HCT116 (cell line): Measurements from ENCODE around the gene MGA. TPM values are rescaled to one million over a fixed set of nuclear protein-coding genes. Genes with fewer than 3 reads are reported as not detected.

Experiments used
- ATAC-seq: fragments of 200-7000 bp; cut with Tn5 transposase; 2 replicates; pipeline ENCODE4 v1.9.1; 2020; ENCODE audit warnings: mild to moderate bottlenecking, moderate library complexity
- BruUV-seq: library from RNA; stranded (reverse); fragments of 400-500 nt; replicated peaks from 2 replicates; lab custom pipeline; 2021; lab: Mats Ljungman, UMichigan
- CTCF ChIA-PET: fragments of 300-600 bp; sonication (Branson Sonifier 250); formaldehyde crosslinking; loops from one replicate; lab custom pipeline; 2021; ENCODE audit warnings: antibody characterized with exemption; lab: Charles Lee
- POLR2A ChIA-PET: fragments of 300-600, 350-600 bp; sonication (Branson Sonifier 250); formaldehyde crosslinking; loops from one replicate; lab custom pipeline; 2021; ENCODE audit warnings: antibody characterized with exemption; lab: Charles Lee
- RAD21 ChIA-PET, 2 experiments: fragments of 300-600 bp; sonication (Branson Sonifier 250); formaldehyde crosslinking; loops; one replicate each; lab custom pipeline; 2023; ENCODE audit warnings: low total read pairs in 2 of 2; ENCODE audit not compliant: uncharacterized antibody in 2 of 2, unreplicated experiment in 2 of 2, low non-redundant PET in 1 of 2; lab: Charles Lee
- DNase-seq: peaks from one replicate; pipeline ENCODE4 v3.0.0-alpha.2; 2010; ENCODE audit warnings: low read depth, low spot score
- H2AFZ ChIP-seq: fragments of 200-600 bp; shearing (Covaris generic), sonication (generic); 2 replicates; pipeline ENCODE4 v1.6.1; 2017; ENCODE audit warnings: low read depth, mixed run types, mixed read lengths, antibody characterized with exemption, low read length; ENCODE audit not compliant: poor library complexity, severe bottlenecking
- H3K27ac ChIP-seq: 2 replicates; pipeline ENCODE4 v1.5.1; 2012; ENCODE audit warnings: low read depth, low read length
- H3K27me3 ChIP-seq: fragments of 200-600 bp; sonication (generic); 2 replicates; pipeline ENCODE4 v1.6.1; 2016; ENCODE audit warnings: mixed run types, low read length, mixed read lengths; ENCODE audit not compliant: insufficient read depth
- H3K36me3 ChIP-seq, 2 experiments: fragments of 200-500 bp in 1 of 2; fragments of 200-600 bp in 1 of 2; sonication (Bioruptor generic) in 1 of 2; sonication (generic) in 1 of 2; 2 replicates each; pipeline versions ENCODE4 v1.5.1 to v1.6.1; 2014 to 2016; ENCODE audit warnings: low read length in 2 of 2, inconsistent platforms in 1 of 2, mixed read lengths in 1 of 2, mixed run types in 1 of 2; ENCODE audit not compliant: insufficient read depth in 2 of 2, control insufficient read depth in 1 of 2
- H3K4me1 ChIP-seq, 2 experiments: fragments of 200-600 bp in 1 of 2; sonication (generic) in 1 of 2; 2 replicates each; pipeline versions ENCODE4 v1.5.1 to v1.6.1; 2012 to 2017; ENCODE audit warnings: low read length in 2 of 2, inconsistent platforms in 1 of 2, mild to moderate bottlenecking in 1 of 2, mixed read lengths in 1 of 2, mixed run types in 1 of 2, moderate library complexity in 1 of 2; ENCODE audit not compliant: insufficient read depth in 2 of 2, control insufficient read depth in 1 of 2
- H3K4me2 ChIP-seq: fragments of 200-600 bp; sonication (generic); 2 replicates; pipeline ENCODE4 v1.6.1; 2017; ENCODE audit warnings: mixed run types, low read length, mixed read lengths
- H3K4me3 ChIP-seq, 2 experiments: fragments of 200-600 bp in 1 of 2; sonication (generic) in 1 of 2; replicated peaks in 1 of 2; 2 replicates each; pipeline ENCODE4 v1.5.1; 2011 to 2016; ENCODE audit warnings: low read length in 2 of 2, control low read depth in 1 of 2, low read depth in 1 of 2, mild to moderate bottlenecking in 1 of 2, mixed read lengths in 1 of 2, mixed run types in 1 of 2
- H3K79me2 ChIP-seq: fragments of 200-600 bp; sonication (generic); 2 replicates; pipeline ENCODE4 v1.6.1; 2017; ENCODE audit warnings: mild to moderate bottlenecking, mixed run types, low read length, moderate library complexity, mixed read lengths; ENCODE audit not compliant: insufficient read depth
- H3K9ac ChIP-seq: fragments of 200-600 bp; sonication (generic); 2 replicates; pipeline ENCODE4 v1.6.1; 2016; ENCODE audit warnings: low read length, mixed read lengths
- H3K9me2 ChIP-seq: fragments of 200-600 bp; sonication (generic), shearing (Covaris generic); 2 replicates; pipeline ENCODE4 v1.6.1; 2017; ENCODE audit warnings: mixed run types, mild to moderate bottlenecking, moderate library complexity; ENCODE audit not compliant: insufficient read depth
- H3K9me3 ChIP-seq, 2 experiments: fragments of 200-500 bp in 1 of 2; fragments of 200-600 bp in 1 of 2; sonication (Bioruptor generic) in 1 of 2; sonication (generic) in 1 of 2; 2 replicates each; pipeline ENCODE4 v1.6.1; 2014 to 2017; ENCODE audit warnings: low read length in 2 of 2, mixed read lengths in 2 of 2, inconsistent platforms in 1 of 2, low read depth in 1 of 2, mild to moderate bottlenecking in 1 of 2, mixed run types in 1 of 2, moderate library complexity in 1 of 2; ENCODE audit not compliant: control insufficient read depth in 1 of 2, insufficient read depth in 1 of 2
- H4K20me1 ChIP-seq: fragments of 200-600 bp; sonication (generic), shearing (Covaris generic); 2 replicates; pipeline ENCODE4 v1.6.1; 2017; ENCODE audit warnings: mixed run types, mild to moderate bottlenecking, moderate library complexity; ENCODE audit not compliant: insufficient read depth
- ATF3 ChIP-seq: IDR thresholded peaks from 2 replicates; pipeline ENCODE4 v1.6.1; 2012
- CBX3 ChIP-seq: IDR thresholded peaks from 2 replicates; pipeline ENCODE4 v1.6.1; 2012; ENCODE audit warnings: low read depth
- CTCF ChIP-seq, 3 experiments: fragments of 200-600 bp in 1 of 3; sonication (generic) in 1 of 3; IDR thresholded peaks in 2 of 3; conservative IDR thresholded peaks in 1 of 3; 2 replicates each; pipeline ENCODE4 v1.5.1; 2012 to 2017; ENCODE audit warnings: low read depth in 2 of 3, low read length in 2 of 3, antibody characterized with exemption in 1 of 3, borderline replicate concordance in 1 of 3, control low read depth in 1 of 3, mild to moderate bottlenecking in 1 of 3, mixed read lengths in 1 of 3, mixed run types in 1 of 3, moderate library complexity in 1 of 3; ENCODE audit not compliant: insufficient read depth in 1 of 3
- EGR1 ChIP-seq: IDR thresholded peaks from 2 replicates; pipeline ENCODE4 v1.6.1; 2012; ENCODE audit warnings: low read depth
- JUND ChIP-seq: IDR thresholded peaks from 2 replicates; pipeline ENCODE4 v1.6.1; 2012
- MAX ChIP-seq: IDR thresholded peaks from 2 replicates; pipeline ENCODE4 v1.6.1; 2012
- POLR2AphosphoS5 ChIP-seq: IDR thresholded peaks from 2 replicates; pipeline ENCODE4 v1.6.1; 2011; ENCODE audit warnings: mild to moderate bottlenecking, low read depth, low read length, moderate library complexity
- REST ChIP-seq: IDR thresholded peaks from 2 replicates; pipeline ENCODE4 v1.6.1; 2012; ENCODE audit warnings: low read depth
- SIN3A ChIP-seq: IDR thresholded peaks from 2 replicates; pipeline ENCODE4 v1.6.1; 2012; ENCODE audit warnings: low read depth
- SP1 ChIP-seq: IDR thresholded peaks from 2 replicates; pipeline ENCODE4 v1.6.1; 2012; ENCODE audit warnings: low read depth
- TCF7L2 ChIP-seq: IDR thresholded peaks from 2 replicates; pipeline ENCODE4 v1.7.0; 2011; ENCODE audit warnings: borderline replicate concordance, inconsistent platforms; ENCODE audit not compliant: insufficient read depth, insufficient read length; ENCODE audit errors: extremely low read depth
- YY1 ChIP-seq: IDR thresholded peaks from 2 replicates; pipeline ENCODE4 v1.6.1; 2011; ENCODE audit warnings: low read length, low read depth, moderate library complexity, mild to moderate bottlenecking; ENCODE audit not compliant: insufficient replicate concordance; ENCODE audit errors: extremely low read depth
- ZBTB33 ChIP-seq: IDR thresholded peaks from 2 replicates; pipeline ENCODE4 v1.6.1; 2011; ENCODE audit warnings: mild to moderate bottlenecking, low read length, moderate library complexity; ENCODE audit not compliant: insufficient replicate concordance; ENCODE audit errors: extremely low read depth
- ZNF274 ChIP-seq: fragments of 200-500 bp; sonication (Bioruptor generic); IDR thresholded peaks from 2 replicates; pipeline ENCODE4 v1.6.1; 2014; ENCODE audit warnings: mild to moderate bottlenecking, low read depth, low read length, inconsistent platforms
- intact Hi-C: fragments of 100-400 bp; cut with micrococcal nuclease; formaldehyde crosslinking; loops from 2 replicates; pipeline ENCODE4 v1.10.0; 2022
- total RNA-seq: library from RNA; stranded (reverse); gene quantifications from one replicate; pipeline ENCODE4 v1.2.1, GENCODE V29; 2021; ENCODE audit not compliant: unreplicated experiment

Gene MGA
- total RNA-seq, 1 experiment from 2014 or later = 28.9 TPM

- ChIA-PET RAD21 (no interaction called here), POLR2A (no interaction called here), CTCF (no interaction called here)
- no peak for TF ChIP-seq CBX3
- no peak for TF ChIP-seq MAX
- TF ChIP-seq SIN3A = no peak
- TF ChIP-seq JUND = no peak
- no peak for TF ChIP-seq ZNF274
- TF ChIP-seq CTCF (IDR thresholded peaks at IDR 0.05 in 2 of 3, conservative IDR thresholded peaks at IDR 0.05 in 1 of 3; ENCODE audit: borderline replicate concordance in 1 of 3, insufficient read depth in 1 of 3, low read depth in 2 of 3, low read length in 2 of 3) = no peak
- TF ChIP-seq SP1 = no peak
- no peak for TF ChIP-seq POLR2AphosphoS5
- TF ChIP-seq ZBTB33 = no peak
- no peak for TF ChIP-seq ATF3
- TF ChIP-seq EGR1 = no peak
- TF ChIP-seq YY1 = no peak
- no peak for TF ChIP-seq TCF7L2
- TF ChIP-seq REST = no peak
- Histone ChIP-seq H3K4me2 (no peak overlapping the region), H3K9ac (no peak overlapping the region), H3K9me2 (no peaks in the 10 kb centered on the region), H3K79me2 (peaks cover 97% of the 10 kb centered on the region), H4K20me1 (no peaks in the 10 kb centered on the region), H3K27ac (no peak overlapping the region), H3K4me3 (no peak overlapping the region), H3K9me3 (no peaks in the 10 kb centered on the region), H3K4me1 (no peaks in the 10 kb centered on the region), H2AFZ (no peak overlapping the region), H3K27me3 (no peaks in the 10 kb centered on the region), H3K36me3 (peaks cover 0 to 8% of the 10 kb centered on the region in 2 experiments; a peak in 2 of 4 replicates)
- BruUV-seq = no TSS peak
- intact Hi-C loops = no loop called here
- ATAC-seq (no peak), DNase-seq (no peak)
These were observed 9.5 kb downstream of the MGA start for GRCh38 chr15:41669701-41670100.
